IMR-90 (cell line): ENCODE results near the gene CNNM3. TPM values are rescaled to one million over a fixed set of nuclear protein-coding genes. Genes with fewer than 3 reads are reported as not detected.
A peak's percentile ranks its signal among the peaks of the same experiment; 100 is the strongest.

Experiments
- ATAC-seq: fragments of 200-7000 bp; cut with Tn5 transposase; 2 replicates; pipeline ENCODE4 v1.9.1; 2020; ENCODE audit warnings: low read depth, mild to moderate bottlenecking, moderate library complexity
- BruUV-seq: library from RNA; stranded (reverse); fragments of 400-500 nt; replicated peaks from 2 replicates; lab custom pipeline; 2021; lab: Mats Ljungman, UMichigan
- CTCF ChIA-PET: fragments of 300-600 bp; formaldehyde crosslinking; extraction: SDS; loops from one replicate; lab custom pipeline; 2021; ENCODE audit warnings: antibody characterized with exemption; lab: Yijun Ruan, JAX
- POLR2A ChIA-PET: fragments of 300-600 bp; sonication (Branson Sonifier 250); formaldehyde crosslinking; loops from one replicate; lab custom pipeline; 2022; ENCODE audit warnings: antibody characterized with exemption; ENCODE audit not compliant: unreplicated experiment; lab: Charles Lee
- DNase-seq: peaks from one replicate; pipeline ENCODE4 v3.0.0; 2013
- H2AFZ ChIP-seq: replicated peaks from 2 replicates; pipeline ENCODE3; 2013; ENCODE audit warnings: low read length, mild to moderate bottlenecking; ENCODE audit not compliant: poor library complexity
- H2AK5ac ChIP-seq: 2 replicates; pipeline ENCODE4 v1.6.1; 2013; ENCODE audit warnings: low read depth, low read length, inconsistent platforms
- H2AK9ac ChIP-seq: replicated peaks from 2 replicates; pipeline ENCODE3; 2013; ENCODE audit warnings: mild to moderate bottlenecking, low read depth, low read length, moderate library complexity; ENCODE audit not compliant: poor library complexity
- H2BK120ac ChIP-seq: 2 replicates; pipeline ENCODE4 v1.6.1; 2013; ENCODE audit warnings: low read depth, low read length, inconsistent platforms
- H2BK15ac ChIP-seq: 3 replicates; pipeline ENCODE4 v1.6.1; 2013; ENCODE audit warnings: low read depth, low read length, inconsistent platforms
- H2BK20ac ChIP-seq: 2 replicates; pipeline ENCODE4 v1.6.1; 2013; ENCODE audit warnings: low read depth, mild to moderate bottlenecking, inconsistent platforms, low read length, moderate library complexity
- H2BK5ac ChIP-seq: 2 replicates; pipeline ENCODE4 v1.6.1; 2013; ENCODE audit warnings: mild to moderate bottlenecking, low read depth, low read length, inconsistent platforms; ENCODE audit not compliant: poor library complexity, severe bottlenecking
- H3K14ac ChIP-seq: replicated peaks from 2 replicates; pipeline ENCODE4 v1.6.1; 2013; ENCODE audit warnings: low read depth, low read length, inconsistent platforms
- H3K18ac ChIP-seq: 2 replicates; pipeline ENCODE4 v1.6.1; 2013; ENCODE audit warnings: low read depth, low read length, control low read depth
- H3K23ac ChIP-seq: 2 replicates; pipeline ENCODE4 v1.6.1; 2013; ENCODE audit warnings: low read depth, low read length, inconsistent platforms
- H3K27ac ChIP-seq: 2 replicates; pipeline ENCODE4 v1.5.1; 2013; ENCODE audit warnings: mild to moderate bottlenecking, control low read depth, low read length; ENCODE audit not compliant: insufficient read depth
- H3K27me3 ChIP-seq: 2 replicates; pipeline ENCODE4 v1.6.1; 2013; ENCODE audit warnings: low read length; ENCODE audit not compliant: control insufficient read depth, insufficient read depth
- H3K36me3 ChIP-seq: 2 replicates; pipeline ENCODE4 v1.6.1; 2013; ENCODE audit warnings: low read length, mixed read lengths; ENCODE audit not compliant: control insufficient read depth, insufficient read depth
- H3K4ac ChIP-seq: 2 replicates; pipeline ENCODE4 v1.6.1; 2013; ENCODE audit warnings: low read depth, low read length, inconsistent platforms
- H3K4me1 ChIP-seq: 2 replicates; pipeline ENCODE4 v1.6.1; 2013; ENCODE audit warnings: low read length, mixed read lengths; ENCODE audit not compliant: control insufficient read depth, insufficient read depth
- H3K4me2 ChIP-seq: 2 replicates; pipeline ENCODE4 v1.6.1; 2013; ENCODE audit warnings: low read depth, mild to moderate bottlenecking, control low read depth, low read length, moderate library complexity
- H3K4me3 ChIP-seq: 2 replicates; pipeline ENCODE4 v1.5.1; 2013; ENCODE audit warnings: low read depth, mild to moderate bottlenecking, control low read depth, low read length, moderate library complexity; ENCODE audit not compliant: insufficient read depth
- H3K56ac ChIP-seq: 2 replicates; pipeline ENCODE4 v1.6.1; 2013; ENCODE audit warnings: low read length, inconsistent platforms; ENCODE audit not compliant: insufficient read depth; ENCODE audit errors: extremely low read depth
- H3K79me1 ChIP-seq, 2 experiments: 2 replicates each; pipeline ENCODE4 v1.6.1; 2013; ENCODE audit warnings: low read length in 2 of 2, inconsistent platforms in 1 of 2, low read depth in 1 of 2
- H3K9ac ChIP-seq: 2 replicates; pipeline ENCODE4 v1.6.1; 2013; ENCODE audit warnings: low read depth, low read length, control low read depth
- H3K9me1 ChIP-seq: 2 replicates; pipeline ENCODE4 v1.6.1; 2013; ENCODE audit warnings: low read length, inconsistent platforms; ENCODE audit not compliant: insufficient read depth
- H3K9me3 ChIP-seq: 2 replicates; pipeline ENCODE4 v1.6.1; 2013; ENCODE audit warnings: low read length; ENCODE audit not compliant: control insufficient read depth, insufficient read depth
- H4K20me1 ChIP-seq: 2 replicates; pipeline ENCODE4 v1.6.1; 2013; ENCODE audit warnings: low read length, inconsistent platforms; ENCODE audit not compliant: insufficient read depth
- H4K5ac ChIP-seq: 2 replicates; pipeline ENCODE4 v1.6.1; 2013; ENCODE audit warnings: mild to moderate bottlenecking, low read depth, low read length, control low read depth
- H4K8ac ChIP-seq, 2 experiments: 2 replicates each; pipeline ENCODE4 v1.6.1; 2013; ENCODE audit warnings: low read depth in 2 of 2, low read length in 2 of 2, control low read depth in 1 of 2, inconsistent platforms in 1 of 2
- H4K91ac ChIP-seq: 2 replicates; pipeline ENCODE4 v1.6.1; 2013; ENCODE audit warnings: low read depth, low read length, inconsistent platforms; ENCODE audit not compliant: insufficient read depth
- WGBS, 2 experiments: methylation state at CpG; one replicate each; pipeline versions ENCODE4 v1.1.5 to v1.1.7; 2013; ENCODE audit warnings: missing lambda C conversion rate in 2 of 2; ENCODE audit not compliant: insufficient read length in 1 of 2; ENCODE audit errors: extremely low coverage in 2 of 2; 5-methylcytosine and 5-hydroxymethylcytosine counted together
- dilution Hi-C: fragments of 300-500 bp; cut with HindIII; formaldehyde crosslinking; loops from one replicate; pipeline ENCODE4 v1.14.3; 2018; ENCODE audit warnings: low sequenced_read_pairs; ENCODE audit not compliant: unreplicated experiment
- in situ Hi-C: fragments of 300-500 bp; cut with MboI; formaldehyde crosslinking; loops from 3 replicates; pipeline ENCODE4 v1.14.3; 2019; ENCODE audit warnings: low sequenced_read_pairs, inconsistent platforms, mixed read lengths
- intact Hi-C: fragments of 100-400 bp; cut with micrococcal nuclease; formaldehyde crosslinking; loops from 2 replicates; pipeline ENCODE4 v1.10.0; 2022
- polyA plus RNA-seq, 3 experiments: library from polyadenylated mRNA; depleted of rRNA; stranded (reverse); fragments of >200 nt; gene quantifications; 2 replicates each; pipeline ENCODE4 v1.2.3, GENCODE V29; 2012; ENCODE audit warnings: low replicate concordance in 1 of 3
- total RNA-seq: library from RNA; depleted of rRNA; stranded (reverse); fragments of >200 nt; gene quantifications from 2 replicates; pipeline ENCODE4 v1.2.3, GENCODE V29; 2012
- TF ChIP-seq, protein P1 (sequence below): fragments of 150-350 bp; IDR thresholded peaks from 2 replicates; pipeline ENCODE4 v1.6.1; 2017; ENCODE audit warnings: mild to moderate bottlenecking, antibody characterized with exemption, low read length, low read depth

CNNM3 gene
- total and polyA plus RNA-seq, 2 of the 4 experiments (the other 2 are of a cell fraction) = 2.3 to 6.1 TPM

DNA sequence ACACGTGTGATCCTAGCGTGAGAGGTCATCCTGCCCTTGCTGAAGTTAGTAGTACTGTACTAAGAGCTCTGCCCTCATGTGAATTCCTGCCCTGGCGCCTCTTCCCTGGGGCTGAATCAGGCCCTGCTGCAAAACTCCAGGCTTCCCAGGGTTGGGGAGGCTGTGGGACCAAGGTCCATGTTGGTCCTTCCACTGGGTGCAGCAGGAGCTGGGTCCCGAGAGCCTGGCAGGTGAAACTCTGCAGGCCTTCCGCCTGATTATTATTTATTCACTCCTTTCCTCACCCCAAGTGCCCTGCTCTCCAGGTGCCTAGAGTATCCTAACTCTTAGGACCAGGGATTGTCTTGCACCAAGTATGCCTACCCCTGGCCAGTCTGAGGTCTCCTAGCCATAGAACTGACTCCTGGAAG is 5.3 kb upstream of the CNNM3 start:
- no peak overlapping the region for H3K56ac ChIP-seq
- peaks cover 7% of the 10 kb centered on the region for H3K4me1 ChIP-seq
- TF ChIP-seq, protein P1, sequence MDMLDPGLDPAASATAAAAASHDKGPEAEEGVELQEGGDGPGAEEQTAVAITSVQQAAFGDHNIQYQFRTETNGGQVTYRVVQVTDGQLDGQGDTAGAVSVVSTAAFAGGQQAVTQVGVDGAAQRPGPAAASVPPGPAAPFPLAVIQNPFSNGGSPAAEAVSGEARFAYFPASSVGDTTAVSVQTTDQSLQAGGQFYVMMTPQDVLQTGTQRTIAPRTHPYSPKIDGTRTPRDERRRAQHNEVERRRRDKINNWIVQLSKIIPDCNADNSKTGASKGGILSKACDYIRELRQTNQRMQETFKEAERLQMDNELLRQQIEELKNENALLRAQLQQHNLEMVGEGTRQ = no peak
- no peak overlapping the region for H4K91ac ChIP-seq
- H3K79me1 ChIP-seq = no peaks in the 10 kb centered on the region
- no peak overlapping the region for H2AK9ac ChIP-seq
- no peak overlapping the region for H4K8ac ChIP-seq
- no peak overlapping the region for H4K5ac ChIP-seq
- H3K4ac ChIP-seq = no peak overlapping the region
- POLR2A ChIA-PET = no interaction called here
- H2BK120ac ChIP-seq = no peak overlapping the region
- H2BK15ac ChIP-seq = no peak overlapping the region
- no peak overlapping the region for H3K9ac ChIP-seq
- H3K36me3 ChIP-seq = 0 out of 2 replicates have a peak, but pooled peaks cover 1% of the 10 kb centered on the region
- H3K27me3 ChIP-seq = no peaks in the 10 kb centered on the region
- intact Hi-C loops = no loop called here
- no peak overlapping the region for H3K27ac ChIP-seq
- H2AK5ac ChIP-seq = peak overlapping the region; percentile 39; the same call in 1 of the 2 replicates
- no peak overlapping the region for H2AFZ ChIP-seq
- peaks cover 4% of the 10 kb centered on the region; the same call in 1 of the 2 replicates for H3K9me1 ChIP-seq
- no peaks in the 10 kb centered on the region for H4K20me1 ChIP-seq
- no peak overlapping the region for H3K4me2 ChIP-seq
- H3K18ac ChIP-seq = no peak overlapping the region
- H3K23ac ChIP-seq = no peak overlapping the region
- BruUV-seq = no TSS peak
- in situ Hi-C loops = no loop called here
- DNase-seq = no peak
- H3K4me3 ChIP-seq = no peak overlapping the region
- H3K14ac ChIP-seq = no peak overlapping the region
- H2BK20ac ChIP-seq = no peak overlapping the region
- CTCF ChIA-PET = interaction anchor here (0.9 kb wide), 1 partner anchor 14 kb away, joined by 3 read pairs; no protein-coding TSS in a partner anchor
- ATAC-seq = no peak
- WGBS, 2 experiments = no CpG with 5 or more reads among the region's 5 CpGs
- no peaks in the 10 kb centered on the region for H3K9me3 ChIP-seq
- no peak overlapping the region for H2BK5ac ChIP-seq
- dilution Hi-C loops = no loop called here
